ENCODE results near the gene FCGR3A. TPM values are rescaled to one million over a fixed set of nuclear protein-coding genes. Genes with fewer than 3 reads are reported as not detected.
"Not testable (repeated sequence)": the region's sequence is repeated elsewhere in the genome, so short reads cannot be mapped to it uniquely, and the experiment has no call there.

FCGR3A gene
- total RNA-seq, 1 donor = 27.8 TPM

DNA sequence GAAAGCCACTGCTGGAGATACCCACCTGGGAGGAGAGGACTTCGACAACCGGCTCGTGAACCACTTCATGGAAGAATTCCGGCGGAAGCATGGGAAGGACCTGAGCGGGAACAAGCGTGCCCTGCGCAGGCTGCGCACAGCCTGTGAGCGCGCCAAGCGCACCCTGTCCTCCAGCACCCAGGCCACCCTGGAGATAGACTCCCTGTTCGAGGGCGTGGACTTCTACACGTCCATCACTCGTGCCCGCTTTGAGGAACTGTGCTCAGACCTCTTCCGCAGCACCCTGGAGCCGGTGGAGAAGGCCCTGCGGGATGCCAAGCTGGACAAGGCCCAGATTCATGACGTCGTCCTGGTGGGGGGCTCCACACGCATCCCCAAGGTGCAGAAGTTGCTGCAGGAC is 24.3 kb downstream of the FCGR3A start:
- H3K9me3 ChIP-seq (ENCODE audit: low read depth, low read length); H3K27me3 ChIP-seq (ENCODE audit: insufficient read depth, low read length): not testable (repeated sequence)
- Histone ChIP-seq H3K4me1 (ENCODE audit: insufficient read depth, low read length) (peaks cover 24% of the 10 kb centered on the region), H3K4me3 (ENCODE audit: low read length) (peak overlapping the region; percentile 70)

GRCh38 chr1:161524742-161525291 is 24.8 kb downstream of the FCGR3A start:
- Histone ChIP-seq H3K4me1 (ENCODE audit: insufficient read depth, low read length) (peaks cover 20% of the 10 kb centered on the region), H3K4me3 (ENCODE audit: low read length) (peak overlapping the region; percentile 70)
- not testable (repeated sequence) for H3K9me3 ChIP-seq (ENCODE audit: low read depth, low read length); H3K27me3 ChIP-seq (ENCODE audit: insufficient read depth, low read length)

- Histone ChIP-seq H3K4me1 (ENCODE audit: insufficient read depth, low read length) (peaks cover 16% of the 10 kb centered on the region), H3K4me3 (ENCODE audit: low read length) (peak within 1 kb of the TSS; percentile 70)
- not testable (repeated sequence) for H3K9me3 ChIP-seq (ENCODE audit: low read depth, low read length); H3K27me3 ChIP-seq (ENCODE audit: insufficient read depth, low read length)
Measured at GRCh38 chr1:161523817-161524741, 25.5 kb downstream of the FCGR3A start, which contains the start of gene HSPA6. TSS of gene HSPA6 (plus strand) at chr1:161524540. CDS start at chr1:161524659, 119 bp downstream.

DNA sequence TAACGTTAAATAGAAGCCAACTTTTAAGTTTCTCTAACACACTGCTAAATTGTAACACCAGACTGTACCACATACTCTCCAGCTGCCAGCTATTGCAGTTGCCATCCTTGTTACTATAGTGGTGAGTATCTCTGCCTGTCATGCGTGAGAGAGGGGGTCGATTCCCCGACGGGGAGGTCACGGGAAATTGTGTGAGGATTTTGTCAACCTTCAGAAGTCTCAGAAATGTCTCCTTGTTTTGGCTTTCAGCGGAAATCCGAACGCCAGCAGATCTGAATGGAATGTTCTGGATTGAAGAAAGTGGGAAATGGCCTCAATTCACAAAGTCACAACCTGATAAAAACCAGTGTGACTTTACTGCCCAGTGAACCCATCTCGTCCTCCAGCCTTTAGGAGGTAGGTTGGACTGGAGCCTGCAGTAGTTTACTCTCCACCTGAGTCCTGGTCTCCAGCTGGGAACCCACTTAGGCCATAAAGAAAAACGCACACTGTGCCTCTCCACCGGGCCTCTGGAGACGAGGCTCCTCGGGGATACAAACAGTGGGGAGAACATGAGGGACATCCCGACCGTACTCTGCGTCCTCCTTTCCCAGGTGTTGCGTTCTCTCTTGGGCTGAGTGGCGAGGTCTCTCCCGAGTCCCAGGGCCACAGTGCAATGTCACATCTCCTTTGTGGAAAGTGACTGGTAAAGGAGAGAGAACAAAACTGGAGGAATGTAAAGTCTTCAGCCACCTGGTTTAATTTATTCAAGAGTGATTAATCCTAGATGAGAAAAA is 26.4 kb downstream of the FCGR3A start:
- H3K27me3 ChIP-seq (ENCODE audit: insufficient read depth, low read length); H3K9me3 ChIP-seq (ENCODE audit: low read depth, low read length): not testable (repeated sequence)
- peaks cover 16% of the 10 kb centered on the region for H3K4me1 ChIP-seq (ENCODE audit: insufficient read depth, low read length)
- peak overlapping the region; percentile 70 for H3K4me3 ChIP-seq (ENCODE audit: low read length)

DNA sequence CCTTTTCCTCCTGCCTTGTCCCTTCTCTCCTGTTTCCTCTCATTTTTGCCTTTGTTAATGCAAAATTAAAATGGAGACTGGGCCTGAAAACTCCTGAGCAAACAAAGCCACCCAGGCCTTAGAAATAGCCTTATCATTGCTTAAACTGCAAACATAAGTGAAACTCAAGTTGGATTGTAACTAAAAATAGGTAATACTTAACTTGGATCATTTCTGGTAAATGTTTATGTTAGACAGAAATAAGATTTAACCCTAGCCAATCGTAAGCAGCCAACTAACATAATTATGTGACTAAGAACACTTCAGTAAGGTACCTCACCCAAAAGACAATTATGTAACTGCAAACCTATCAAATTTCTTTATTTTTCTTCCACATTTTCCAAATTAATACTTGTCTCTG is 35.7 kb downstream of the FCGR3A start:
- not testable (repeated sequence) for H3K4me3 ChIP-seq (ENCODE audit: low read length); H3K4me1 ChIP-seq (ENCODE audit: insufficient read depth, low read length); H3K27me3 ChIP-seq (ENCODE audit: insufficient read depth, low read length); H3K9me3 ChIP-seq (ENCODE audit: low read depth, low read length)

- not testable (repeated sequence) for H3K27me3 ChIP-seq (ENCODE audit: insufficient read depth, low read length); H3K4me3 ChIP-seq (ENCODE audit: low read length); H3K9me3 ChIP-seq (ENCODE audit: low read depth, low read length); H3K4me1 ChIP-seq (ENCODE audit: insufficient read depth, low read length)
Measured at GRCh38 chr1:161513448-161513780, 36.2 kb downstream of the FCGR3A start.

- not testable (repeated sequence) for H3K9me3 ChIP-seq (ENCODE audit: low read depth, low read length); H3K27me3 ChIP-seq (ENCODE audit: insufficient read depth, low read length); H3K4me3 ChIP-seq (ENCODE audit: low read length)
- H3K4me1 ChIP-seq (ENCODE audit: insufficient read depth, low read length) = peaks cover 14% of the 10 kb centered on the region
Measured at GRCh38 chr1:161512636-161513447, 36.8 kb downstream of the FCGR3A start.

DNA sequence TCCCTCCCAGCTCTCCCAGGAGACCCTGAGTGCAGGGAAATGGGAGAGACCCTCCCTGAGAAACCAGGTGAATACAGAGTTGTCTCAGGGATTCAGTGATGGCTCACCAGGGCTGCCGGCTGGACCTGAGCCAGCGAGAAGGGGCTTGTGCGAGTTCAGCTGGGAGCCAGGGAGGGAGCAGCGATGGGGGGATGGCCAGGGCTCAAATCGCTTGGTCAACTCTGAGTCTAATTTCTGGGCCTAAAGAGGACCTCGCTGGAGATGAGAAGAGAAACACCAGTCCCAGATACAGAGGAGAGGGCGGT is 37.9 kb downstream of the FCGR3A start:
- Histone ChIP-seq H3K4me3 (ENCODE audit: low read length) (no peak overlapping the region), H3K9me3 (ENCODE audit: low read depth, low read length) (no peaks in the 10 kb centered on the region), H3K4me1 (ENCODE audit: insufficient read depth, low read length) (peaks cover 25% of the 10 kb centered on the region), H3K27me3 (ENCODE audit: insufficient read depth, low read length) (no peaks in the 10 kb centered on the region)

- no peak overlapping the region for H3K4me3 ChIP-seq (ENCODE audit: low read length)
- no peaks in the 10 kb centered on the region for H3K9me3 ChIP-seq (ENCODE audit: low read depth, low read length)
- no peaks in the 10 kb centered on the region for H3K27me3 ChIP-seq (ENCODE audit: insufficient read depth, low read length)
- peaks cover 26% of the 10 kb centered on the region for H3K4me1 ChIP-seq (ENCODE audit: insufficient read depth, low read length)
Measured at GRCh38 chr1:161511018-161511755, 38.4 kb downstream of the FCGR3A start.

DNA sequence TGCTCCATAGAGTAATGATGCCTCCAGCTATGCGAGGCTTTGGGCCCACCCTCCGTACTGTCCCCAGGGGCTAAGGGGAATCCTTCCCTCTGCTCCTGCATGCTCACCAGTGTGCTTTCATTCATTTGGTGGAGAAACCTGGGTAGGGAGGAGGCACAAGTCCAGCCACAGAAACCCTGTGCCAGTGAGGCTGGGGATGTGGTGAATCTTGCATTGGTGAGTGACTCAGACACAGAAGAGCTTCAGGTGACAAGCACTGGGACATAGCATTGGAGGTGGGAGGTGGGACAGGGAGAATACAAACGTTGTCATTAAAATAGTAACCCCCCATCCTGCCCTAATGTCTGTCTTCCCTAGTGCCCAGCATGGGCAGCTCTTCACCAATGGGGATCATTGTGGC is 39.1 kb downstream of the FCGR3A start:
- Histone ChIP-seq H3K9me3 (ENCODE audit: low read depth, low read length) (no peaks in the 10 kb centered on the region), H3K4me3 (ENCODE audit: low read length) (no peak overlapping the region), H3K27me3 (ENCODE audit: insufficient read depth, low read length) (no peaks in the 10 kb centered on the region), H3K4me1 (ENCODE audit: insufficient read depth, low read length) (peaks cover 32% of the 10 kb centered on the region)

- H3K4me1 ChIP-seq (ENCODE audit: insufficient read depth, low read length) = peaks cover 44% of the 10 kb centered on the region
- H3K9me3 ChIP-seq (ENCODE audit: low read depth, low read length) = no peaks in the 10 kb centered on the region
- H3K27me3 ChIP-seq (ENCODE audit: insufficient read depth, low read length) = peaks cover 10% of the 10 kb centered on the region
- peak overlapping the region; percentile 46 for H3K4me3 ChIP-seq (ENCODE audit: low read length)
Measured at GRCh38 chr1:161506336-161507223, 43.0 kb downstream of the FCGR3A start.

DNA sequence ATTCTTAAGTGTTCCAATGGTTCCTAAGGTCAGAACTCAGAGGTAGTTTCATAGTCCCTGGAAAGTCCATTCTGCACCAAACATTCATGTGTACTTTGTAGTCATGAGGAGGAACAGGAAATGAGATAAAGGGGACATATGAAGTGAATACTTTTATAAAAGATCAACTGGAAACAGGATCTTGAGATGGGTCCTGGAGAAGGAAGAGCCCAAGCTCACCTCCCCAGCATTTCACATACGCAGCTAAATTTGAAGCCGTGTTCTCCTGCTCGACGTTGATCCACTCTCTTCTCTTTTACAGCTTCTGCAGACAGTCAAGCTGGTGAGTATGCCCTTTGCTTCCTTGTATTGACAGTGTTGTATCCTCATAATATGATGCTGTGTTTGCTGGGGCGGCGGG is 43.9 kb downstream of the FCGR3A start:
- peaks cover 10% of the 10 kb centered on the region for H3K27me3 ChIP-seq (ENCODE audit: insufficient read depth, low read length)
- H3K4me1 ChIP-seq (ENCODE audit: insufficient read depth, low read length) = peaks cover 49% of the 10 kb centered on the region
- no peaks in the 10 kb centered on the region for H3K9me3 ChIP-seq (ENCODE audit: low read depth, low read length)
- peak overlapping the region; percentile 46 for H3K4me3 ChIP-seq (ENCODE audit: low read length)

DNA sequence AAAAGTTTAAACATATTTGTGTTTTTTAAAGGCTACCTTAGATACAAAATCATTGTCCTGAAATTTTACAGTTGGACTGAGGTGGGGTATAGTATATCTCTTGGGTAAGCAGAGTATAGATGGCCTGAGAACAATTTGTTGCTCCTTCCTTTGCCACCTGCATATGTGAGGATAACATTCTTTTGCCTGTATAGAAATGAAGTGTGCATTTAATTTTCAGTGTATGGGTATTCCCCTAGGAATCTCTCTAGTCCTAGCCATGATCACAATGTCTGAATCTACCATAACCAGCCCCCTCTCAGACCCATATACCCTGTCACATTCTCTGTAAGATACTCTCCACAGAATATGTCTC is 46.2 kb downstream of the FCGR3A start:
- H3K9me3 ChIP-seq (ENCODE audit: low read depth, low read length) = no peaks in the 10 kb centered on the region
- peaks cover 10% of the 10 kb centered on the region for H3K27me3 ChIP-seq (ENCODE audit: insufficient read depth, low read length)
- H3K4me1 ChIP-seq (ENCODE audit: insufficient read depth, low read length) = peaks cover 62% of the 10 kb centered on the region
- no peak overlapping the region for H3K4me3 ChIP-seq (ENCODE audit: low read length)
